Measurements from ENCODE around the gene KRT34. TPM values are rescaled to one million over a fixed set of nuclear protein-coding genes. Genes with fewer than 3 reads are reported as not detected.

KRT34 gene
- total and polyA plus RNA-seq, 2 experiments from 2014 or later = 39.8 to 77.8 TPM

GRCh38 chr17:41413353-41413957, 31.3 kb upstream of the KRT34 start:
- no peak for TF ChIP-seq EZH2phosphoT487 (IDR thresholded peaks at IDR 0.05; ENCODE audit: insufficient read depth, low read depth)
- TF ChIP-seq EZH2 (IDR thresholded peaks at IDR 0.05; ENCODE audit: insufficient read depth, poor library complexity, severe bottlenecking) = no peak
- Histone ChIP-seq H3K79me2 (ENCODE audit: insufficient read depth) (no peaks in the 10 kb centered on the region), H3K4me2 (ENCODE audit: unreplicated experiment) (no peak overlapping the region), H3K4me1 (ENCODE audit: insufficient read depth) (peaks cover 27% of the 10 kb centered on the region), H3K9me3 (ENCODE audit: low read depth) (no peaks in the 10 kb centered on the region), H3K27me3 (replicated peaks; ENCODE audit: insufficient read depth) (no peaks in the 10 kb centered on the region), H3F3A (ENCODE audit: insufficient read depth) (no peaks in the 10 kb centered on the region), H3K27ac (no peak overlapping the region), H4K20me1 (ENCODE audit: insufficient read depth) (no peaks in the 10 kb centered on the region), H3K4me3 (no peak overlapping the region), H3K36me3 (ENCODE audit: low read depth) (no peaks in the 10 kb centered on the region), H3K9ac (no peak overlapping the region), H3K9me2 (ENCODE audit: insufficient read depth) (no peaks in the 10 kb centered on the region), H2AFZ (no peak overlapping the region)
- in situ Hi-C loops (cut with MboI) = no loop called here
- DNase-seq = no peak
- WGBS, 2 experiments (ENCODE audit: low coverage in 1 of 2, low lambda C conversion rate in 2 of 2, missing lambda C conversion rate in 2 of 2) = 70 to 72% methylated on average over 5 of the region's 5 CpGs

GRCh38 chr17:41411072-41411840, 29.1 kb upstream of the KRT34 start:
- WGBS, 2 experiments (ENCODE audit: low coverage in 1 of 2, low lambda C conversion rate in 2 of 2, missing lambda C conversion rate in 2 of 2) = 97% methylated on average over 20 of the region's 20 CpGs
- in situ Hi-C loops (cut with MboI) = no loop called here

GRCh38 chr17:41407226-41407625, 25.1 kb upstream of the KRT34 start:
- DNase-seq = no peak
- Histone ChIP-seq H3K9me2 (ENCODE audit: insufficient read depth) (no peaks in the 10 kb centered on the region), H3K9me3 (ENCODE audit: low read depth) (no peaks in the 10 kb centered on the region), H3K4me2 (ENCODE audit: unreplicated experiment) (no peak overlapping the region), H3K9ac (no peak overlapping the region), H3K27ac (no peak overlapping the region), H3F3A (ENCODE audit: insufficient read depth) (peaks cover 29% of the 10 kb centered on the region), H3K4me1 (ENCODE audit: insufficient read depth) (peaks cover 26% of the 10 kb centered on the region), H4K20me1 (ENCODE audit: insufficient read depth) (no peaks in the 10 kb centered on the region), H3K27me3 (replicated peaks; ENCODE audit: insufficient read depth) (no peaks in the 10 kb centered on the region), H3K36me3 (ENCODE audit: low read depth) (no peaks in the 10 kb centered on the region), H3K79me2 (ENCODE audit: insufficient read depth) (no peaks in the 10 kb centered on the region), H3K4me3 (no peak overlapping the region), H2AFZ (no peak overlapping the region)
- in situ Hi-C loops (cut with MboI) = no loop called here
- TF ChIP-seq EZH2phosphoT487 (IDR thresholded peaks at IDR 0.05; ENCODE audit: insufficient read depth, low read depth) (no peak), EZH2 (IDR thresholded peaks at IDR 0.05; ENCODE audit: insufficient read depth, poor library complexity, severe bottlenecking) (no peak)
- 93 to 96% methylated on average over 10 of the region's 10 CpGs for WGBS, 2 experiments (ENCODE audit: low coverage in 1 of 2, low lambda C conversion rate in 2 of 2, missing lambda C conversion rate in 2 of 2)

More at GRCh38 chr17:41411072-41411840, 29.1 kb upstream of the KRT34 start:
- Histone ChIP-seq H3K4me1 (ENCODE audit: insufficient read depth) (peaks cover 11% of the 10 kb centered on the region), H3K4me3 (no peak overlapping the region), H4K20me1 (ENCODE audit: insufficient read depth) (no peaks in the 10 kb centered on the region), H3K27me3 (replicated peaks; ENCODE audit: insufficient read depth) (no peaks in the 10 kb centered on the region), H3K9ac (no peak overlapping the region), H3K4me2 (ENCODE audit: unreplicated experiment) (no peak overlapping the region), H3F3A (ENCODE audit: insufficient read depth) (no peaks in the 10 kb centered on the region), H3K27ac (no peak overlapping the region), H3K36me3 (ENCODE audit: low read depth) (no peaks in the 10 kb centered on the region), H3K79me2 (ENCODE audit: insufficient read depth) (no peaks in the 10 kb centered on the region), H3K9me2 (ENCODE audit: insufficient read depth) (no peaks in the 10 kb centered on the region), H2AFZ (no peak overlapping the region), H3K9me3 (ENCODE audit: low read depth) (no peaks in the 10 kb centered on the region)
- TF ChIP-seq EZH2phosphoT487 (IDR thresholded peaks at IDR 0.05; ENCODE audit: insufficient read depth, low read depth) (no peak), EZH2 (IDR thresholded peaks at IDR 0.05; ENCODE audit: insufficient read depth, poor library complexity, severe bottlenecking) (no peak)
- DNase-seq = no peak

GRCh38 chr17:41406205-41406604, 24.1 kb upstream of the KRT34 start:
- no peaks in the 10 kb centered on the region for H3K79me2 ChIP-seq (ENCODE audit: insufficient read depth)
- no peak overlapping the region for H3K4me2 ChIP-seq (ENCODE audit: unreplicated experiment)
- peaks cover 30% of the 10 kb centered on the region for H3F3A ChIP-seq (ENCODE audit: insufficient read depth)
- no peak overlapping the region for H2AFZ ChIP-seq
- H3K27ac ChIP-seq = no peak overlapping the region
- no peaks in the 10 kb centered on the region for H3K36me3 ChIP-seq (ENCODE audit: low read depth)
- H3K9me2 ChIP-seq (ENCODE audit: insufficient read depth) = no peaks in the 10 kb centered on the region
- no peaks in the 10 kb centered on the region for H4K20me1 ChIP-seq (ENCODE audit: insufficient read depth)
- DNase-seq = no peak
- H3K4me1 ChIP-seq (ENCODE audit: insufficient read depth) = peaks cover 30% of the 10 kb centered on the region
- in situ Hi-C loops (cut with MboI) = no loop called here
- H3K9me3 ChIP-seq (ENCODE audit: low read depth) = no peaks in the 10 kb centered on the region
- H3K27me3 ChIP-seq (replicated peaks; ENCODE audit: insufficient read depth) = no peaks in the 10 kb centered on the region
- no peak overlapping the region for H3K9ac ChIP-seq
- 72 to 75% methylated on average over 5 of the region's 5 CpGs for WGBS, 2 experiments (ENCODE audit: low coverage in 1 of 2, low lambda C conversion rate in 2 of 2, missing lambda C conversion rate in 2 of 2)
- TF ChIP-seq EZH2phosphoT487 (IDR thresholded peaks at IDR 0.05; ENCODE audit: insufficient read depth, low read depth) (no peak), EZH2 (IDR thresholded peaks at IDR 0.05; ENCODE audit: insufficient read depth, poor library complexity, severe bottlenecking) (no peak)
- no peak overlapping the region for H3K4me3 ChIP-seq

Data from GM23248 (cell line).